ENCODE results near the gene DCAF4. TPM values are rescaled to one million over a fixed set of nuclear protein-coding genes. Genes with fewer than 3 reads are reported as not detected.

The DCAF4 gene
- total and polyA plus RNA-seq, 2 donors from 2014 or later = 11.0 to 23.1 TPM

- Histone ChIP-seq H3K27me3 (ENCODE audit: control insufficient read depth, insufficient read depth, low read length) (no peaks in the 10 kb centered on the region), H3K4me1 (ENCODE audit: control insufficient read depth in 2 of 3, insufficient read depth in 2 of 3, low read depth in 1 of 3, low read length in 3 of 3) (peaks cover 0 to 8% (median 0%) of the 10 kb centered on the region in 3 donors), H3K9me3 (ENCODE audit: control insufficient read depth in 2 of 3, insufficient read depth in 1 of 3, low read length in 3 of 3) (no peaks in the 10 kb centered on the region), H3K36me3 (ENCODE audit: control insufficient read depth in 2 of 3, insufficient read depth in 3 of 3, low read length in 3 of 3) (no peaks in the 10 kb centered on the region), H3K4me3 (ENCODE audit: low read length in 3 of 3) (no peak overlapping the region), H3K27ac (ENCODE audit: low read depth in 2 of 2, low read length in 2 of 2) (no peak overlapping the region), H3K9ac (ENCODE audit: low read length in 3 of 3) (no peak overlapping the region)
- DNase-seq (no peak), FAIRE-seq (no peak)
- no peak for TF ChIP-seq CTCF (IDR thresholded peaks at IDR 0.05; ENCODE audit: borderline replicate concordance, extremely low read depth, insufficient read depth)
- intact Hi-C loops (cut with DNase I) = no loop called here
Observed at GRCh38 chr14:72906879-72907278, 19.4 kb upstream of the DCAF4 start.

GRCh38 chr14:72907886-72908285, 18.4 kb upstream of the DCAF4 start:
- intact Hi-C loops (cut with DNase I) = no loop called here
- Histone ChIP-seq H3K9me3 (ENCODE audit: control insufficient read depth in 2 of 3, insufficient read depth in 1 of 3, low read length in 3 of 3) (no peaks in the 10 kb centered on the region), H3K9ac (ENCODE audit: low read length in 3 of 3) (no peak overlapping the region), H3K4me3 (ENCODE audit: low read length in 3 of 3) (no peak overlapping the region), H3K27ac (ENCODE audit: low read depth in 2 of 2, low read length in 2 of 2) (no peak overlapping the region), H3K36me3 (ENCODE audit: control insufficient read depth in 2 of 3, insufficient read depth in 3 of 3, low read length in 3 of 3) (no peaks in the 10 kb centered on the region), H3K4me1 (ENCODE audit: control insufficient read depth in 2 of 3, insufficient read depth in 2 of 3, low read depth in 1 of 3, low read length in 3 of 3) (peaks cover 0 to 8% (median 0%) of the 10 kb centered on the region in 3 donors), H3K27me3 (ENCODE audit: control insufficient read depth, insufficient read depth, low read length) (no peaks in the 10 kb centered on the region)
- no peak for FAIRE-seq
- no peak for DNase-seq
- TF ChIP-seq CTCF (IDR thresholded peaks at IDR 0.05; ENCODE audit: borderline replicate concordance, extremely low read depth, insufficient read depth) = no peak

GRCh38 chr14:72909163-72909562, 17.1 kb upstream of the DCAF4 start:
- Histone ChIP-seq H3K4me3 (ENCODE audit: low read length in 3 of 3) (no peak overlapping the region), H3K36me3 (ENCODE audit: control insufficient read depth in 2 of 3, insufficient read depth in 3 of 3, low read length in 3 of 3) (no peaks in the 10 kb centered on the region), H3K27ac (ENCODE audit: low read depth in 2 of 2, low read length in 2 of 2) (no peak overlapping the region), H3K4me1 (ENCODE audit: control insufficient read depth in 2 of 3, insufficient read depth in 2 of 3, low read depth in 1 of 3, low read length in 3 of 3) (peaks cover 0 to 8% (median 0%) of the 10 kb centered on the region in 3 donors), H3K27me3 (ENCODE audit: control insufficient read depth, insufficient read depth, low read length) (no peaks in the 10 kb centered on the region), H3K9ac (ENCODE audit: low read length in 3 of 3) (no peak overlapping the region), H3K9me3 (ENCODE audit: control insufficient read depth in 2 of 3, insufficient read depth in 1 of 3, low read length in 3 of 3) (no peaks in the 10 kb centered on the region)
- FAIRE-seq (no peak), DNase-seq (no peak)
- intact Hi-C loops (cut with DNase I) = no loop called here
- TF ChIP-seq CTCF (IDR thresholded peaks at IDR 0.05; ENCODE audit: borderline replicate concordance, extremely low read depth, insufficient read depth) = no peak

GRCh38 chr14:72913809-72914208, 12.5 kb upstream of the DCAF4 start:
- Histone ChIP-seq H3K27ac (ENCODE audit: low read depth in 2 of 2, low read length in 2 of 2) (no peak overlapping the region), H3K9me3 (ENCODE audit: control insufficient read depth in 2 of 3, insufficient read depth in 1 of 3, low read length in 3 of 3) (no peaks in the 10 kb centered on the region), H3K9ac (ENCODE audit: low read length in 3 of 3) (no peak overlapping the region), H3K4me3 (ENCODE audit: low read length in 3 of 3) (no peak overlapping the region), H3K27me3 (ENCODE audit: control insufficient read depth, insufficient read depth, low read length) (no peaks in the 10 kb centered on the region), H3K4me1 (ENCODE audit: control insufficient read depth in 2 of 3, insufficient read depth in 2 of 3, low read depth in 1 of 3, low read length in 3 of 3) (peaks cover 0 to 6% (median 0%) of the 10 kb centered on the region in 3 donors), H3K36me3 (ENCODE audit: control insufficient read depth in 2 of 3, insufficient read depth in 3 of 3, low read length in 3 of 3) (no peaks in the 10 kb centered on the region)
- intact Hi-C loops (cut with DNase I) = no loop called here
- FAIRE-seq (no peak), DNase-seq (no peak)
- TF ChIP-seq CTCF (IDR thresholded peaks at IDR 0.05; ENCODE audit: borderline replicate concordance, extremely low read depth, insufficient read depth) = no peak
